Measurements from ENCODE around the gene TMEM35A. TPM values are rescaled to one million over a fixed set of nuclear protein-coding genes. Genes with fewer than 3 reads are reported as not detected.
A peak's percentile ranks its signal among the peaks of the same experiment; 100 is the strongest.

The TMEM35A gene
- total RNA-seq, 1 donor from 2014 or later, result 27.5 TPM

DNA sequence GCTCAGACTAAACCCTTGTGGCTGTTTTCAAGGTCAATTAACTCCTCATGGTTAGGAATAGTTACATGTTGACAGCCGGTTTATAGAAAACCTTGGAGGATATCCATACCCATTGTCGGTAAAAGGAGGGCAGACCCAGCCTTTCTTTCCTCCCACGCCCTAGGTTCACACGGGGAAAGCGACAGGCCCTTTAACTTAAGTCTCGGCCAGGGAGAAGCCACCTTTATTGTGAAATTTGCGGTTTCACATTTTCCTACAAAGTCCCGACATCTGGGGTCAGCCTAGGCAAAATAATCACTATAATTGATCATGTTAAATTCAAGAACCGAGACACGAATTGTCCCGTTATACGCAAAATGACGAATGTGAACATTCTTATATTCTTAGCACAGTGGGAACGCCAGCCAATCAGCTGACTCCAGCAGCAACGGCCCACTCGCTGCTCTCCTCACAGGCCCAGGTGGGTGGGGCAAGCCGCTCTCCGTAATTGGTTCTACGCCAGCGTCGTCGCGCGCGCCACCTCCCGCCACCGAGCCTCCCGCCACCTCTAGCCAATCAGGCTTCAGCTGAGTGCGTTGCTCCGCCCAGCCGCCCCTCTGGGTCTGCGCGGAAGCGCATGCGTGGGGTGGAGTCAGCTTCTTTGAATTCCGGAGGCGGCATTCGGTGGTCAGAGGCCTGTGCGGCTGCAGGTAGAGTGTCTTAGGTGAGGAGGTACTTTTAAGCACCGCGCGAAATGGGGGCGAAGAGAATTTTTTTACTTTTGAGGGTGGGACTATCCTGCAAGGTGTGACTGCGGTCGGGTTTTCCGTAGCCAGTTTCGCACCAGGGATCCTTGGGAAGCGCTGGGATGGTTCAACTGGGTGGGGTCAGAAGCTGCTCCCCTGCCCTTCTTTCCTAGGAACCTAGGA, 19.1 kb downstream of the TMEM35A start, which contains the start of gene CENPI:
Gene CENPI (plus strand): TSS at position 659 of the 908 bp plus-strand sequence. CDS start 2,867 bp downstream, outside the sequence.
- Mint-ChIP-seq H3K27ac (ENCODE audit: unreplicated experiment) (peak within 1 kb of the TSS; percentile 84), H3K27me3 (ENCODE audit: unreplicated experiment) (no peaks in the 10 kb centered on the region), H3K9me3 (ENCODE audit: unreplicated experiment) (peaks cover 2% of the 10 kb centered on the region), H3K36me3 (ENCODE audit: unreplicated experiment) (no peaks in the 10 kb centered on the region), H3K4me3 (ENCODE audit: unreplicated experiment) (peak within 1 kb of the TSS; percentile 96), H3K4me1 (ENCODE audit: low read depth, unreplicated experiment) (peaks cover 2% of the 10 kb centered on the region)
- TF ChIP-seq CTCF (IDR thresholded peaks at IDR 0.05; ENCODE audit: partially characterized antibody, unreplicated experiment), result no peak
- peak; percentile 91 for DNase-seq

GRCh38 chrX:101108284-101108683, 29.6 kb downstream of the TMEM35A start:
- Mint-ChIP-seq H3K27ac (ENCODE audit: unreplicated experiment) (no peak overlapping the region), H3K4me1 (ENCODE audit: low read depth, unreplicated experiment) (no peaks in the 10 kb centered on the region), H3K4me3 (ENCODE audit: unreplicated experiment) (no peak overlapping the region), H3K9me3 (ENCODE audit: unreplicated experiment) (no peaks in the 10 kb centered on the region), H3K36me3 (ENCODE audit: unreplicated experiment) (no peaks in the 10 kb centered on the region), H3K27me3 (ENCODE audit: unreplicated experiment) (no peaks in the 10 kb centered on the region)
- no peak for DNase-seq
- TF ChIP-seq CTCF (IDR thresholded peaks at IDR 0.05; ENCODE audit: partially characterized antibody, unreplicated experiment), result no peak

DNA sequence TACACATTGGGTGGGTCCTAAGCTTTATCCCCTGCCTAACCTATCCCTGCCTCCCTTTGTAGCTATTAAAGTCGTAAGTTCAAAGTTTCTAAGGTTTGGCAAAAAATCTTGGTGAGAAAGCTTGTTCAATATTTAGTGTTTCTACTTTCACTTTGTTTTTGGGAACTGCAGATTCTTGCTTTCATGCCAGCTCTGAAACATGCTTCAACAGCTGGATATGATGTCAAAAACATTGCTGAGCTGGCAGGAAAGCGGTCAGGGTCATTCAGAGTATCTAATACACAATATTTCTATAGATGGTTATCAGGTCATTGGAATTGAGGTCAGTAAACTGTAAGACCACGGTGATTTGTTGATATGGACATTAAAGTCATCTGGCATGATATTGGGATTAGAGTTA, 39.0 kb downstream of the TMEM35A start:
- Mint-ChIP-seq H3K4me1 (ENCODE audit: low read depth, unreplicated experiment) (no peaks in the 10 kb centered on the region), H3K27me3 (ENCODE audit: unreplicated experiment) (no peaks in the 10 kb centered on the region), H3K9me3 (ENCODE audit: unreplicated experiment) (no peaks in the 10 kb centered on the region), H3K4me3 (ENCODE audit: unreplicated experiment) (no peak overlapping the region), H3K27ac (ENCODE audit: unreplicated experiment) (no peak overlapping the region), H3K36me3 (ENCODE audit: unreplicated experiment) (no peaks in the 10 kb centered on the region)
- DNase-seq, result no peak
- no peak for TF ChIP-seq CTCF (IDR thresholded peaks at IDR 0.05; ENCODE audit: partially characterized antibody, unreplicated experiment)

DNA sequence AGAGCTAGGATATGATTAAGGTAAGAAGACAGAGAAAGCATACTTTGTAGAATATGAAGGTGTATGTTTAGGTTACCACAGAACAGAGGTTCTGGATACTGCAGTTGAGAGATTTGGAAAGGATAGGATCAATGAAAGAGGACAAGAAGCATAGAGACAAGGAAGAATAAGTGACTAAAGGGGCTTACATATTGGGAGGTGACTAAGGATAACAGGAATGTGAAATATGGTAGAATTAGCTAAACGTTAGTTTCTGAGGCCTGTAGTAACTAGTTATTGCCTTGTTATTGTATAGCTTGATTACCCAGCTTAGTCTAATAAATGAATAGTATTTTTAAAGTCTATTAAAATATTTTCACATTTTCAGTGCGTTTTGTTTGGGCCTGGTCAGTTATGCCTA, 57.6 kb downstream of the TMEM35A start:
- peaks cover 3% of the 10 kb centered on the region for H3K27me3 Mint-ChIP-seq (ENCODE audit: unreplicated experiment)
- H3K4me3 Mint-ChIP-seq (ENCODE audit: unreplicated experiment), result no peak overlapping the region
- no peak overlapping the region for H3K27ac Mint-ChIP-seq (ENCODE audit: unreplicated experiment)
- no peak for DNase-seq
- no peaks in the 10 kb centered on the region for H3K4me1 Mint-ChIP-seq (ENCODE audit: low read depth, unreplicated experiment)
- H3K9me3 Mint-ChIP-seq (ENCODE audit: unreplicated experiment), result peaks cover 3% of the 10 kb centered on the region
- no peaks in the 10 kb centered on the region for H3K36me3 Mint-ChIP-seq (ENCODE audit: unreplicated experiment)
- no peak for TF ChIP-seq CTCF (IDR thresholded peaks at IDR 0.05; ENCODE audit: partially characterized antibody, unreplicated experiment)

Other genes with a start within 250 kb of the TMEM35A start
- gene NOX1, start 204.5 kb upstream of the TMEM35A start, total RNA-seq (ENCODE audit: unreplicated experiment), result not detected
- gene XKRX, start 150.0 kb upstream of the TMEM35A start, total RNA-seq (ENCODE audit: unreplicated experiment), result not detected
- gene ARL13A, start 109.2 kb upstream of the TMEM35A start, total RNA-seq (ENCODE audit: unreplicated experiment), result not detected
- gene TRMT2B, start 26.8 kb upstream of the TMEM35A start, total RNA-seq (ENCODE audit: unreplicated experiment), result 5.1 TPM
- gene CENPI, start 19.3 kb downstream of the TMEM35A start, total RNA-seq (ENCODE audit: unreplicated experiment), result 10.2 TPM
- gene DRP2, start 140.9 kb downstream of the TMEM35A start, total RNA-seq (ENCODE audit: unreplicated experiment), result 0.51 TPM
- gene TAF7L, start 212.5 kb downstream of the TMEM35A start, total RNA-seq (ENCODE audit: unreplicated experiment), result 0.25 TPM